GM12878 (cell line): ENCODE results near the gene MAPK1IP1L. TPM values are rescaled to one million over a fixed set of nuclear protein-coding genes. Genes with fewer than 3 reads are reported as not detected.

Experiments used
- ATF7 ChIP-seq: fragments of 450-650 bp; IDR thresholded peaks from 2 replicates; pipeline ENCODE4 v1.6.1; 2016; ENCODE audit warnings: low read depth, mild to moderate bottlenecking
- BHLHE40 ChIP-seq, 2 experiments: fragments of 450-650 bp in 1 of 2; IDR thresholded peaks; 2 replicates each; pipeline ENCODE4 v1.6.1; 2011 to 2017; ENCODE audit warnings: low read depth in 2 of 2, borderline replicate concordance in 1 of 2, improper control_type of control experiment in 1 of 2, low read length in 1 of 2, mild to moderate bottlenecking in 1 of 2
- BRCA1 ChIP-seq: IDR thresholded peaks from 2 replicates; pipeline ENCODE4 v1.6.1; 2011; ENCODE audit warnings: low read depth, low read length, improper control_type of control experiment
- CBFB ChIP-seq: IDR thresholded peaks from 2 replicates; pipeline ENCODE4 v1.6.1; 2016; ENCODE audit warnings: antibody characterized with exemption, low read depth
- CBX3 ChIP-seq: fragments of 200-600 bp; sonication (generic); IDR thresholded peaks from 2 replicates; pipeline ENCODE4 v1.6.1; 2016; ENCODE audit warnings: low read depth, borderline replicate concordance
- CBX5 ChIP-seq: sonication (generic); IDR thresholded peaks from 2 replicates; pipeline ENCODE4 v1.6.1; 2016; ENCODE audit warnings: low read depth, moderate library complexity, mild to moderate bottlenecking, inconsistent platforms
- CEBPB ChIP-seq, 2 experiments: fragments of 150-350 bp in 1 of 2; IDR thresholded peaks; 2 replicates each; pipeline ENCODE4 v1.6.1; 2012 to 2014; ENCODE audit warnings: low read depth in 2 of 2, low read length in 2 of 2, borderline replicate concordance in 1 of 2, inconsistent platforms in 1 of 2
- EED ChIP-seq: sonication (generic); IDR thresholded peaks from 2 replicates; pipeline ENCODE4 v1.6.1; 2016; ENCODE audit warnings: antibody characterized with exemption, low read depth
- EGR1 ChIP-seq, 2 experiments: IDR thresholded peaks; 1 replicate in 1 of 2; 2 replicates in 1 of 2; pipeline ENCODE4 v1.6.1; 2011 to 2012; ENCODE audit warnings: low read depth in 2 of 2, low read length in 2 of 2, borderline replicate concordance in 1 of 2, mild to moderate bottlenecking in 1 of 2, moderate library complexity in 1 of 2
- FOXM1 ChIP-seq: IDR thresholded peaks from 2 replicates; pipeline ENCODE4 v1.6.1; 2012; ENCODE audit warnings: low read depth, mild to moderate bottlenecking, inconsistent platforms, low read length, moderate library complexity
- HDAC6 ChIP-seq: fragments of 200-600 bp; sonication (generic); IDR thresholded peaks from one replicate; pipeline ENCODE4 v1.8.0; 2017; ENCODE audit warnings: antibody characterized with exemption; ENCODE audit not compliant: unreplicated experiment
- HDGF ChIP-seq: fragments of 450-650 bp; IDR thresholded peaks from 2 replicates; pipeline ENCODE4 v1.6.1; 2016; ENCODE audit warnings: antibody characterized with exemption
- IRF3 ChIP-seq: fragments of 450-650 bp; IDR thresholded peaks from 2 replicates; pipeline ENCODE4 v1.6.1; 2014; ENCODE audit warnings: mild to moderate bottlenecking
- JUNB ChIP-seq: IDR thresholded peaks from 2 replicates; pipeline ENCODE4 v1.6.1; 2016; ENCODE audit warnings: antibody characterized with exemption, mild to moderate bottlenecking
- KLF5 ChIP-seq: fragments of 450-650 bp; IDR thresholded peaks from 2 replicates; pipeline ENCODE4 v1.6.1; 2014; ENCODE audit warnings: mild to moderate bottlenecking; ENCODE audit not compliant: partially characterized antibody
- NFIC ChIP-seq: IDR thresholded peaks from 2 replicates; pipeline ENCODE4 v1.6.1; 2012; ENCODE audit warnings: low read depth, mild to moderate bottlenecking, inconsistent platforms, low read length, moderate library complexity
- NFYA ChIP-seq: IDR thresholded peaks from 2 replicates; pipeline ENCODE4 v1.6.1; 2011; ENCODE audit warnings: low read depth, mild to moderate bottlenecking, low read length, improper control_type of control experiment, borderline replicate concordance
- PBX3 ChIP-seq: IDR thresholded peaks from 2 replicates; pipeline ENCODE4 v1.6.1; 2011; ENCODE audit warnings: mild to moderate bottlenecking, low read depth, low read length, moderate library complexity; ENCODE audit not compliant: insufficient replicate concordance
- POLR2AphosphoS2 ChIP-seq: IDR thresholded peaks from 2 replicates; pipeline ENCODE4 v1.6.1; 2011; ENCODE audit warnings: low read depth, mild to moderate bottlenecking, low read length, improper control_type of control experiment, moderate library complexity
- SMAD1 ChIP-seq: fragments of 450-650 bp; IDR thresholded peaks from 2 replicates; pipeline ENCODE4 v1.6.1; 2018; ENCODE audit warnings: mild to moderate bottlenecking, low read depth; ENCODE audit not compliant: partially characterized antibody
- SMC3 ChIP-seq: IDR thresholded peaks from 2 replicates; pipeline ENCODE4 v1.6.1; 2011; ENCODE audit warnings: low read length, improper control_type of control experiment, borderline replicate concordance
- SP1 ChIP-seq: IDR thresholded peaks from one replicate; pipeline ENCODE4 v1.6.1; 2011; ENCODE audit warnings: low read depth, low read length
- TARDBP ChIP-seq: IDR thresholded peaks from 2 replicates; pipeline ENCODE4 v1.6.1; 2016; ENCODE audit warnings: borderline replicate concordance
- TBL1XR1 ChIP-seq: IDR thresholded peaks from 2 replicates; pipeline ENCODE4 v1.6.1; 2012; ENCODE audit warnings: low read depth, low read length, improper control_type of control experiment
- YBX1 ChIP-seq: fragments of 450-650 bp; IDR thresholded peaks from 2 replicates; pipeline ENCODE4 v1.6.1; 2016; ENCODE audit warnings: antibody characterized with exemption
- ZBTB11 ChIP-seq: fragments of 450-650 bp; formaldehyde crosslinking; IDR thresholded peaks from 2 replicates; pipeline ENCODE4 v1.5.0; 2022; ENCODE audit warnings: mild to moderate bottlenecking, missing genetic modification characterization
- ZNF622 ChIP-seq: fragments of 450-650 bp; IDR thresholded peaks from 2 replicates; pipeline ENCODE4 v1.6.1; 2017; ENCODE audit warnings: mild to moderate bottlenecking, inconsistent platforms
- ZZZ3 ChIP-seq: IDR thresholded peaks from 2 replicates; pipeline ENCODE4 v1.6.1; 2011; ENCODE audit warnings: low read depth; ENCODE audit not compliant: control insufficient read depth, insufficient read length
- polyA plus RNA-seq, 11 experiments: library from polyadenylated mRNA; depleted of rRNA in 4 of 11; unstranded in 6 of 11; stranded (reverse) in 5 of 11; fragments of >200 nt; fragmentation: Nextera tagmentation in 4 of 11; fragmentation: Illumina TruSeq in 1 of 11; extraction: Ambion mirVana in 4 of 11; extraction: Trizol in 1 of 11; gene quantifications; 1 replicate in 1 of 11; 2 replicates in 10 of 11; pipeline versions ENCODE4 v1.2.1 to v1.2.3, GENCODE V29; 2011 to 2016; ENCODE audit warnings: inconsistent platforms in 2 of 11, missing spikeins in 2 of 11, low read depth in 1 of 11
- total RNA-seq, 4 experiments: library from RNA; depleted of rRNA in 3 of 4; stranded (reverse); fragments of >200 nt in 3 of 4; fragmentation: Illumina TruSeq in 1 of 4; extraction: Trizol in 1 of 4; gene quantifications; 2 replicates each; pipeline versions ENCODE4 v1.2.1 to v1.2.3, GENCODE V29; 2013 to 2021

Gene MAPK1IP1L
- total and polyA plus RNA-seq, 10 of the 15 experiments (the other 5 are each of a cell fraction or from before 2014, with no cell fraction given) = 44.6 to 117 (median 73.0) TPM

- TF ChIP-seq CBX3 (no peak), ATF7 (peak; percentile 53), SMC3 (no peak), JUNB (no peak), CEBPB (IDR thresholded peaks at IDR 0.05; ENCODE audit: borderline replicate concordance in 1 of 2, low read depth in 2 of 2, low read length in 2 of 2) (no peak), TARDBP (no peak), SP1 (no peak), EED (peak; percentile 64), CBX5 (no peak), ZNF622 (no peak), HDAC6 (no peak), NFIC (no peak), FOXM1 (no peak), KLF5 (no peak), PBX3 (no peak), HDGF (peak; percentile 91), SMAD1 (no peak), ZBTB11 (CRISPR knock-in tag) (no peak), YBX1 (no peak), CBFB (peak; percentile 39; the same call in 1 of the 2 replicates), EGR1 (IDR thresholded peaks at IDR 0.05; ENCODE audit: borderline replicate concordance in 1 of 2, low read depth in 2 of 2, low read length in 2 of 2) (peak; percentile 87 to 100), IRF3 (no peak), POLR2AphosphoS2 (no peak), NFYA (no peak), ZZZ3 (no peak), BRCA1 (no peak), BHLHE40 (IDR thresholded peaks at IDR 0.05; ENCODE audit: borderline replicate concordance in 1 of 2, low read depth in 2 of 2, low read length in 1 of 2) (peak; percentile 53 to 72; a peak in 3 of 4 replicates), TBL1XR1 (no peak)
Measured at GRCh38 chr14:55026793-55027561, 24.5 kb upstream of the MAPK1IP1L start, which contains the start of the genes SOCS4 and WDHD1 (continued).
